GM23248 (cell line): ENCODE results near the gene EIF2B5.

Experiments used
- EZH2 ChIP-seq: fragments of 200-600 bp; sonication (generic); IDR thresholded peaks from 2 replicates; pipeline ENCODE4 v1.6.1; 2018; ENCODE audit warnings: antibody characterized with exemption, mild to moderate bottlenecking; ENCODE audit not compliant: insufficient read depth, poor library complexity, severe bottlenecking
- EZH2phosphoT487 ChIP-seq: fragments of 200-600 bp; sonication (generic); IDR thresholded peaks from 2 replicates; pipeline ENCODE4 v1.6.1; 2018; ENCODE audit warnings: antibody characterized with exemption, moderate library complexity, mild to moderate bottlenecking, low read depth; ENCODE audit not compliant: insufficient read depth

DNA sequence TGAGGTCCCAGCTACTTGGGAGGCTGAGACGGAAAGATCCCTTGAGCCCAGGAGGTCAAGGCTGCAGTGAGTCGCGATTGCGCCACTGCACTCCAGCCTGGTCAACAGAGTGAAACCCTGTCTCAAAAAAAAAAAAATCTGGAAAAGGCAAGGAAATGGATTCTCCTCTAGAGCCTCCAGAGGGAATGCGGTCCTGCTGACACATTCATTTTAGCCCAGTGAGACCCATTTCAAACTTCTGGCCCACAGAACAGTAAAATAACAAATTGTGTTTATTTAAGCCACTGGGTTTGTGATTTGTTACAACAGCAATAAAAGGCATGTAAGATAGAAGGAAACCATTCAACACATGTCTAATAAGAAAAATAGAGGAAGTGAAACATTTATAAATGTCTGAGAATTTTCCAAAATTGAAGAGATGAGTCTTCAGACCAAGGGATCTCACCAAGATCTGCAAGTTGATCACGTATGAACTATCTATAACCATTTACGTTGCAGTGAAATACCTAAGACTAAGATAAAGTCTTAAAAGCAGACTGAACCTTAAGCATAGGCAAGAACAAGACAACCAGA, 38.3 kb upstream of the EIF2B5 start, which contains the start of gene HTR3E:
- TF ChIP-seq EZH2, result no peak
- TF ChIP-seq EZH2phosphoT487, result no peak
